MV-4-11 (cell line): ENCODE results near the gene TGFBR1.
A peak's percentile ranks its signal among the peaks of the same experiment; 100 is the strongest.
"Not testable (repeated sequence)": the region's sequence is repeated elsewhere in the genome, so short reads cannot be mapped to it uniquely, and the experiment has no call there.

Experiments used
- DNase-seq: peaks from one replicate; lab custom pipeline; 2025; lab: John Stamatoyannopoulos, UW

TGFBR1 gene

DNA sequence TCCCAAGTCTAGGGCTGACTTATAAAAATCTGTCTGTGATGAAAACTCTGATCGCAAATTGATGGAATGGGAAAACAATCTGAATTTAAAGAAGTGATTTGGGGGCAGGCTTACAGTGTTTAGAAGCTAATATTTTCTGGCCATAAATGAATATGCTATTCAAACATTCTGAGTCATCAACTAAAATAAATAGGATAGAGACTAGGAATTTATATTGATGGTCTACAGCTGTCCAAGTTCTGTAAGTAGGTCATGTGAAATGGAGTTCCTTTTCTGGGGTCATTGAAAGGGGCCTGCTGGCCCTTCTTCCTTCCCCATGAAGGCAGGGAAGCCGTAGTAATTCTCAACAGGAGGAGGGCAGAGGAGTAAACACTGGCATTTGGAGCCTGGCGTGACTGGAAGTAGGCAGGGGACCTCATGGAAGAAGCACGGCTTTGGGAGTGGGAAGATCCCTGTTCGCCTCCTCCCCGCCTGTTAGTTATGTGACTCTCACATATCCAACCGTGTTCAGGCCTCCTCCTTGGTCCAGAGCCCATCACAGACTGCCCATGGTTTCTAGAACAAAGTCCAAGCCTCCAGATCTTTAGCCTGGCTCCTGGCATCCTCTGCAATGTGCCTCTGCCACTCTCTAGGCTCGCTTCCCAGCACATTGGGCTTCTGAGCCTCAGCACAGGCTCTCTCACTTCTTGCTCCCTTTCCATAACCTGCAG is 85.1 kb downstream of the TGFBR1 start:
- DNase-seq = no peak

DNA sequence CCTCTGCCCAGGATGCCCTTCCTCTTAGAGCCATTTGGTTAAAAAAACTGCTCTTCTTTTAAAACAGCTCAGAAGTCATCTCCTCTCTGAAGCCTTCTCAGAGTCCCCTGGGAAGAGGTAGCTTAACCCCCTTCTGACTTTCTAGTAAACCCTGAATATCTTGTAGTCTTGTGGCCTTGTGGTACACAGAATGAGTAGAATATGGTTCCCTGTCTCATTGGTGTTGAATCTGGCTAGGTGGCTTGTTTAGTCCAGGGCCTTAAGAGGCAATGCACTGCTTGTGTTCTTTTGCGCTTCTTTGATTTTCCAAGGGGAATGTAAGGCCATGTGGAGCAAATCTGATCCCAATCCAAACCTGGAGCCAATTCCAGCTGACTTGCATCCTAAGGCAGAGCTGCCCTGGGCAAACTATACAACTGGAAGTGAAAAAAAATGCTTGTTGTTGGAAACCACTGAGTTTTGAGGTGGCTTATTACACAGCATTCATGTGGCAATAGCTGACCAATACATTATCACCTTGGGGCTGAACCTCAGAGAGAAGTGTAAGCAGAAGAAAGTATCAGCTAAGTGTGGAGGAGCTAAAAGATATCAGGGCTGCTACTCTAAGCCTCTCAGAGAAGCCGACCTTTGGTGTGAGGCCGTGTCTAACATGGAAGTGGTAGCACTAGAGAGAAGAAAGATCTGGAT is 85.8 kb downstream of the TGFBR1 start:
- DNase-seq = no peak

GRCh38 chr9:99192786-99193465 is 88.0 kb downstream of the TGFBR1 start:
- peak; percentile 20 for DNase-seq

GRCh38 chr9:99193466-99193821 is 88.5 kb downstream of the TGFBR1 start:
- no peak for DNase-seq

GRCh38 chr9:99196484-99196883 is 91.6 kb downstream of the TGFBR1 start:
- DNase-seq = not testable (repeated sequence)

GRCh38 chr9:99197124-99197630 is 92.3 kb downstream of the TGFBR1 start:
- no peak for DNase-seq

- no peak for DNase-seq
Observed at GRCh38 chr9:99197987-99198386, 93.1 kb downstream of the TGFBR1 start.

DNA sequence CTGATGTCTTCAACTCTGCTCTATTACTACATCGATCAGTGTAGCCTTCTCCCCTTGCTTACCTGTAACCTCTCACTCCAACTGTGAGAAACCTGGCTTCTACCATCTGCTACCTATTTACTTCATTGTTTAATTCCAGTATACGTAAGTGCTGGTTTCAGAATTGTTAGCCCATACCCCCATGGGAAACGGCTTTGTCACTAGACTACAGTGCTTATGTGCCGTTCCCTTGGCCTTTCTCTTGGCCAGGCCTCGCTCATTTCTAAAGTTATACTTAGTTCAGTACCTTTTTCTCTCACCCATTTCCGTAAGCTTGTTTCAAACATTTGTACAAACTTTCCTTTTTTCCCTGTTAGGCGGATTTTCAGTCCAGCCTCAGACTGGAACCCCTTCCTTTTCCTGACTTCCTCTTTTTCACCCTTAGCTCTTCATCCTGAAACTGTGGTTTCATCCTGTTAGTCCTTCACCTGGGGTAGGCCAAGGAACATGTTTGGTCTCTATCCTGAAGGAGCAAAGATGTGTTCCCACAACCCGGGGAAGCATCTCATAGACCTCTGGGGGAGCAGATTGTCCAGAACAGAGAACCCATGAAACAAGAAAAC is 95.1 kb downstream of the TGFBR1 start:
- no peak for DNase-seq

DNA sequence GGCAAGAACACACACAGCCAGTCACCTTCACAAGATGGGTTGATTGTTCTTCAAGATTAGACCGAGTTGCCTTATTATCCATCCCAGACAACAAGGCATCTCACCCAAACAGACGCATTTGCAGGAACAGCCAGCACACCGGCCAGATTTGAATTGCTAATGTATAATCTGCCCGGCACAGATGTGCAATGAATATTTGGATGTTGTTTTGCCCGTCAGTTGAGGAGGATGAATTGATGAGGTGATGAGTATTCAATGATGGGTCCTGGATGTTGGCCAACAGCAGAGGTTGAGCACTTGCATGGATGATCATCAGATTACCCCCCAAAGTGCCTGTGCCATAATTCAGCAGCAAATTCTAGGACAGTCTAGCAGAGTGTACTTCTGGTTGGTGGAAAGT is 96.7 kb downstream of the TGFBR1 start:
- DNase-seq = no peak
